Activated CD4-positive, alpha-beta T cell treated with anti-CD3 and anti-CD28 coated beads, Interleukin-2, amount 50 U/mL, for 24 hours (primary cell): ENCODE measurements around the gene SLC2A4.
"Not testable (repeated sequence)": the region's sequence is repeated elsewhere in the genome, so short reads cannot be mapped to it uniquely, and the experiment has no call there.

Experiments used
- DNase-seq, 2 donors: peaks; one replicate each; pipeline ENCODE4 v3.0.0-alpha.2; 2020; ENCODE audit warnings: low read depth in 1 of 2, low spot score in 1 of 2

The SLC2A4 gene

DNA sequence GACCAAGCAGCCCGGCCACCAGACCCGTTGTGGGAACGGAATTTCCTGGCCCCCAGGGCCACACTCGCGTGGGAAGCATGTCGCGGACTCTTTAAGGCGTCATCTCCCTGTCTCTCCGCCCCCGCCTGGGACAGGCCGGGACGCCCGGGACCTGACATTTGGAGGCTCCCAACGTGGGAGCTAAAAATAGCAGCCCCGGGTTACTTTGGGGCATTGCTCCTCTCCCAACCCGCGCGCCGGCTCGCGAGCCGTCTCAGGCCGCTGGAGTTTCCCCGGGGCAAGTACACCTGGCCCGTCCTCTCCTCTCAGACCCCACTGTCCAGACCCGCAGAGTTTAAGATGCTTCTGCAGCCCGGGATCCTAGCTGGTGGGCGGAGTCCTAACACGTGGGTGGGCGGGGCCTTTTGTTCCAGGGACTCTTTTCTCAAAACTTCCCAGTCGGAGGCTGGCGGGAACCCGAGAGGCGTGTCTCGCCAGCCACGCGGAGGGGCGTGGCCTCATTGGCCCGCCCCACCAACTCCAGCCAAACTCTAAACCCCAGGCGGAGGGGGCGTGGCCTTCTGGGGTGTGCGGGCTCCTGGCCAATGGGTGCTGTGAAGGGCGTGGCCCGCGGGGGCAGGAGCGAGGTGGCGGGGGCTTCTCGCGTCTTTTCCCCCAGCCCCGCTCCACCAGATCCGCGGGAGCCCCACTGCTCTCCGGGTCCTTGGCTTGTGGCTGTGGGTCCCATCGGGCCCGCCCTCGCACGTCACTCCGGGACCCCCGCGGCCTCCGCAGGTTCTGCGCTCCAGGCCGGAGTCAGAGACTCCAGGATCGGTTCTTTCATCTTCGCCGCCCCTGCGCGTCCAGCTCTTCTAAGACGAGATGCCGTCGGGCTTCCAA lies at the start of gene SLC2A4:
TSS of gene SLC2A4 (plus strand) at position 645 of the 879 bp plus-strand sequence. CDS start at position 862, 217 bp downstream.
- peak; percentile 73 to 88 for DNase-seq

GRCh38 chr17:7232114-7232513 lies 49.4 kb upstream of the SLC2A4 start:
- no peak for DNase-seq

GRCh38 chr17:7233701-7234082 lies 47.8 kb upstream of the SLC2A4 start:
- no peak for DNase-seq

- peak; percentile 88 to 92 for DNase-seq
Measured at GRCh38 chr17:7234083-7234951, 47.2 kb upstream of the SLC2A4 start, which contains the start of gene DVL2. DVL2 (minus strand) TSS chr17:7234517; CDS start chr17:7234262, 255 bp downstream.

DNA sequence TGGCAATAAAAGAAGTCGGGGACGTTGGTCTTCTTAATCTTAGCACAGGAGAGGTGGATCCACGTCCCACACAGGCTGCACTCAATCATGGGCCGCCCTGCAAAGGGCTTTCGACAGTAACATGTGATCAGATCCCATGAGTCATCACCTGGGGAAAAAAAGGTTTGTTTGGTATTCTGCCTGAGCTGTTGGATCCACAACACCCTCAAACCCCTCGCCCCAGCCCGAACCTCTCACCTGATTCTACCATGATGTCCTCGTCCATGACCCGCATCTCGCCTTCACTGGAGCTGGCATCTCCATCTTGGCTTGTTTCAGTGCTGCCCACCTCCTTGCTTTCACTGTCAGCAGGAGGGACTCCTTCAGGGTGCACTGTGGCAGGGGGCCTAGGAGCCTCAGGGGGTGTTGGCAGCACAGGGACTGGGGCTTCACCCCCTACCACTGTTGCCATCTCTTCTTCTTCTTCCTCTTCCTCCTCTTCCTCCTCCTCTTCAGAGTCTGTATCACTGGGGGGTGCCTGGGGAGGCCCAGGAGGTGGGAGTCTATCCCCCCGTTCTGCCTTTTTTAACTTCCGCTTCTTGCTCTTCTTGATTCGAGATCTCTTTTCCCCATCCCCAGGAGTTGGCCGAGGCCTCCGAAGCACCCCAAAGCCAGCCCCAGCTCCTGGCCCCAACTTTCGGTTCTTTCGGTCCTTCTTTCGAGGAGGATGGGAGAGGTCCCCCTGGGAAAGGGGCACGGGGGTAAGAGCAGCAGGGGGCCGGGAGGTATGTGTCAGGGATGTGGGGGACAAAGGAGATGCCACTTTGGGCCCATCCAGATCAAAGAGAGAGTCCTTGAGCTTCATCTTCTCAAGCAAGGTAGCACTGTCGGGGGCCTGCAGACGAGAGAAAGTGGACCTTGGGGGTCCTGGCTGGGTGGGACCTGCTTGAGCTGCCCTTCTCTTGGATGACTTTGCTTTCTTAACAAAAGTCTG lies 45.5 kb upstream of the SLC2A4 start:
- DNase-seq: no peak

DNA sequence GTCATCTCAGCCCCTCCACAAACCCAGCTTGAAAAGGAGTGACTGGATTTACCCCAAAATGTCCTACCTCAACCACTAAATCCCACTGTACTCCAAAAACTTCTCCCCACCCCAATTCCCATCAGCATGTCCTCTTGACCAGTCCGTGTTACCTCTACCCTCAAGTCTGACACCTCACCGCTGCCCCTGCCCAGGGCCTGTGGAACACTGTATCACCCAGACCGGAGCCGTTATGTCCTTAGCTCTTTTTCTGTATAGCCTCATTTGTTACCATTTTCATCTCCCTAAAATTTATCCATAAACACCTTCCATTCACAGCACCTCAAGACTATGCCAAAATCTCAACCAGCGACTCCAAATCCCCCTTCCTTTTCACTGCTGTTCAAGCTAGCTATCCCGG lies 44.7 kb upstream of the SLC2A4 start:
- DNase-seq: no peak

GRCh38 chr17:7237266-7237760 lies 44.2 kb upstream of the SLC2A4 start:
- no peak for DNase-seq

- DNase-seq: peak; percentile 70 to 83
Measured at GRCh38 chr17:7237761-7238419, 43.6 kb upstream of the SLC2A4 start.

GRCh38 chr17:7238420-7239090 lies 43.0 kb upstream of the SLC2A4 start:
- no peak for DNase-seq

- peak; percentile 94 to 98 for DNase-seq
Measured at GRCh38 chr17:7239091-7240027, 42.2 kb upstream of the SLC2A4 start, which contains the start of gene PHF23. PHF23 (minus strand) TSS chr17:7239457; CDS start chr17:7239279, 178 bp downstream.

DNA sequence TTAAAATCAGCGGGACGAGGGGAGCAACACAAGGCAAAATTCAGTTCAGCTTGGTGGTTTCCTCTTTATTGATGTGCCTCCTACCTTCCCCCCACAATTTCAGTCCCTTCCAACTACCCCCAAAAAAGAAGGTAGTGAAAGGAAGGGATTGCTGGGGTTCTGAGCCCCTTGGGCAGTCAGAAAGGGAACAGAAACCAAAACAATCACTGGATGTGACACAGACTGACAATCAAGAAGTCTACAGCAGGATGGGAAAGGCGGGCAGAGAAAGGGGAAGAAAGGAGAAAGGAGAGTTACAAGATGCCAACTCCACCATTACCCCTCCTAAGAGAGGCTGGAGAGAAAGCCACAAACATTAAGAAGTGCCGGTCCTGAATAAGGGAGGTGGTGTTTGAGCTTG lies 41.1 kb upstream of the SLC2A4 start:
- no peak for DNase-seq

DNA sequence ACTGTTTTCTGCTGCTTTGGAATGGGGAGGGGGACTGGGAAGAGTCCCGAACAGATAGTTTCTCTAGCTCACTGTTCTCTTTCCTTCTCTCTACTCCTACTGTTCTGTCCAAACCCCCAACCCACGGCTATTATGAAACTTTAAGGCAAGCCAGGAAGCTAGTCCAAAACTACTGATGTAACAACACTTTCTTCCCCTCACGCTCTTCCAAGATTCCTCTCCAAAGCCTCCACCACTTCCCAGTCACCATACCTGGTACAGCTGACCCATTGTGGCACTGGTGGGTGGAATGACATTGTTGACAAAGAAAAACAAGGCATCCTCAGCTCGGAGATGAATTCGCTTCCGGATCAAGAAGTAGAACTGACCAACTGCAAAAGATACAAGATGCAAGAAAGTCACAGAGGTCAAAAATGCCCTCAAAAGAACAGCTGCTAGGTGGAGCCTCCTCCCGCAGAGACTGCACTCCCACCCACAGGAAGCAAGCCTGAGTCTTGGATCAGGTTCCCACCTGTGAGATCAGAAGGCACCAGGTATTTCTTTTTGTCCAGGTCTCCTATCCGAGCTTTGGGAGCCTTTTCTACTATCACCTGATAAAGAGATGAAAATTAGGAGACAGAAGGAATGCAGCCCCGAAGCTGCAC lies 40.3 kb upstream of the SLC2A4 start:
- no peak for DNase-seq

- DNase-seq: peak; percentile 90 to 94
Measured at GRCh38 chr17:7241783-7242716, 39.5 kb upstream of the SLC2A4 start, which contains the start of gene GABARAP. GABARAP (minus strand) TSS chr17:7242449; CDS start chr17:7242330, 119 bp downstream.

DNA sequence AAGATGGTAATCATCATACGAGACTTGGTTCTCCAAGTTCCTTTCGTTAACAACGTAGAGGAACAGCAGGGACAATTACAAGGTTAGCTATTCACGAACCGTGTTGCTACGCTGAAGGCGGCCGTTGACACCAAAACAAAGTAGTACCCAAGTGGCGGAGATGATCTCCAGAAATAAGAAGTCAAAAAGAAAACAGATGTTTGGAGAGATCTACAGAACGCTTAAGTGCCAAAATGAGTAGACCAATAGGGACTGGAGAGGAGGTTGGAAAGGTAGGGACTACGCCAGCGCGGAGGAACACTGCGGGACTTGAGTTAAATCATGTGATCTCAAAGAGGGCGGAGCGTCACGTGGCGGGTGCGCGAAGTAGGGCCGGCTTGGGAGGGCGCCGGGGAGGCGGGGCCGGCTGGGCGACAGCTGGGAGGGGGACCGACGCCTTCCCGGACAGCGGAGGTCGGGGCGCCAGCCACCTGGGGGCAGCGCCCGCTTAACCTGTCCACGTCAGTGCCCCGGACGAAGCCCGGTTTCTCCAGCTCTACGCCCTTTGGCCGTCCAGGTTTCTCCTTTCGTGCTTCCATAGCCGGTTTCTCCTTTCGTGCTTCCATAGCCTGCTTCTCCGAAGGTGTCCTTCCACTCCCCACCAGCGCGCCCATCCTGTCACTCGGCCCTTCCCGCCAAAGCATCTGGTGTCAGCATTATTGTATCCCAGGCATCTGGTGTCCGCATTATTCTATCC lies 38.6 kb upstream of the SLC2A4 start:
- DNase-seq: peak; percentile 83 to 90

DNA sequence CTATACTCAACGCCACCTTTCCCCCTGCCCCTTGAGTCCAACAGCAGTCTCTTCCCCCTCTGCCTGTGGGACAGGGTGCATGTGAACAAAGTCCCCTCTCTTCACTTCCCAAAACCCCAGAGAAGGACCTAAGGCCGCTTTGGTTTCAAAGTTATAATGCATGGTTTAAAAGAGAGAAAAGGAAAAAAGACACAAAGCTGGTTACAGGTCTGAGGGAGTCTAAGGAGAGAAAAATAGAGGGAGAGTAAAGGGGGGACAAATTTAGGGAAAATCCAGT lies 38.1 kb upstream of the SLC2A4 start:
- DNase-seq: no peak

GRCh38 chr17:7243838-7244237 lies 37.7 kb upstream of the SLC2A4 start:
- not testable (repeated sequence) for DNase-seq
